Neuronal stem cell (in vitro differentiated cells): Measurements from ENCODE around the gene PAM.

Source experiments
- DNase-seq: peaks from one replicate; pipeline ENCODE4 v3.0.0-alpha.2; 2013; ENCODE audit warnings: low spot score
- H2AFZ ChIP-seq: one replicate; pipeline ENCODE4 v1.6.1; 2013; ENCODE audit warnings: mild to moderate bottlenecking, low read length, inconsistent platforms
- H2AK5ac ChIP-seq: 2 replicates; pipeline ENCODE4 v1.6.1; 2013; ENCODE audit warnings: low read depth, mild to moderate bottlenecking, inconsistent platforms, low read length, moderate library complexity, mixed read lengths
- H2BK120ac ChIP-seq: 2 replicates; pipeline ENCODE4 v1.6.1; 2013; ENCODE audit warnings: low read depth, mild to moderate bottlenecking, inconsistent platforms, low read length, moderate library complexity, mixed read lengths
- H2BK12ac ChIP-seq: one replicate; pipeline ENCODE4 v1.6.1; 2013; ENCODE audit warnings: low read length, inconsistent platforms
- H2BK15ac ChIP-seq: 2 replicates; pipeline ENCODE4 v1.6.1; 2013; ENCODE audit warnings: mild to moderate bottlenecking, low read length, inconsistent platforms, mixed read lengths
- H2BK5ac ChIP-seq: one replicate; pipeline ENCODE4 v1.6.1; 2013; ENCODE audit warnings: inconsistent platforms, mild to moderate bottlenecking, low read length, moderate library complexity
- H3K14ac ChIP-seq: one replicate; pipeline ENCODE4 v1.6.1; 2013; ENCODE audit warnings: low read length, inconsistent platforms
- H3K18ac ChIP-seq: 2 replicates; pipeline ENCODE4 v1.6.1; 2013; ENCODE audit warnings: low read length, inconsistent platforms
- H3K23ac ChIP-seq: 2 replicates; pipeline ENCODE4 v1.6.1; 2013; ENCODE audit warnings: low read depth, mild to moderate bottlenecking, mixed read lengths, low read length, inconsistent platforms; ENCODE audit not compliant: poor library complexity
- H3K27ac ChIP-seq: replicated peaks from 3 replicates; pipeline ENCODE4 v1.5.1; 2013; ENCODE audit warnings: low read length, inconsistent platforms
- H3K27me3 ChIP-seq, 3 experiments: 2 replicates each; pipeline ENCODE4 v1.6.1; 2013; ENCODE audit warnings: low read length in 3 of 3, mild to moderate bottlenecking in 2 of 3, inconsistent platforms in 1 of 3, low read depth in 1 of 3, mixed read lengths in 1 of 3, moderate library complexity in 1 of 3; ENCODE audit not compliant: control insufficient read depth in 3 of 3, insufficient read depth in 3 of 3
- H3K36me3 ChIP-seq, 2 donors: replicated peaks in 1 of 2; 2 replicates each; pipeline ENCODE4 v1.6.1; 2013; ENCODE audit warnings: low read length in 2 of 2; ENCODE audit not compliant: control insufficient read depth in 2 of 2, insufficient read depth in 2 of 2
- H3K4ac ChIP-seq: 2 replicates; pipeline ENCODE4 v1.6.1; 2013; ENCODE audit warnings: inconsistent platforms, mild to moderate bottlenecking, low read length, moderate library complexity
- H3K4me1 ChIP-seq, 2 donors: 1 replicate in 1 of 2; 2 replicates in 1 of 2; pipeline ENCODE4 v1.6.1; 2013; ENCODE audit warnings: low read length in 2 of 2, low read depth in 1 of 2; ENCODE audit not compliant: control insufficient read depth in 2 of 2, insufficient read depth in 1 of 2
- H3K4me2 ChIP-seq: one replicate; pipeline ENCODE4 v1.6.1; 2013; ENCODE audit warnings: mild to moderate bottlenecking, low read length, inconsistent platforms; ENCODE audit not compliant: insufficient read depth, poor library complexity, severe bottlenecking
- H3K4me3 ChIP-seq, 2 donors: 2 replicates each; pipeline ENCODE4 v1.5.1; 2013; ENCODE audit warnings: low read length in 2 of 2, mild to moderate bottlenecking in 2 of 2, inconsistent platforms in 1 of 2, moderate library complexity in 1 of 2
- H3K79me1 ChIP-seq: one replicate; pipeline ENCODE4 v1.6.1; 2013; ENCODE audit warnings: low read depth, mild to moderate bottlenecking, inconsistent platforms, low read length, moderate library complexity
- H3K9ac ChIP-seq: one replicate; pipeline ENCODE4 v1.6.1; 2013; ENCODE audit warnings: mild to moderate bottlenecking, low read depth, low read length, inconsistent platforms; ENCODE audit not compliant: poor library complexity
- H3K9me3 ChIP-seq, 2 donors: replicated peaks in 1 of 2; 2 replicates each; pipeline versions ENCODE3 to v1.6.1; 2013; ENCODE audit warnings: low read length in 2 of 2, mild to moderate bottlenecking in 2 of 2, inconsistent platforms in 1 of 2, low read depth in 1 of 2, mixed read lengths in 1 of 2, moderate library complexity in 1 of 2; ENCODE audit not compliant: control insufficient read depth in 2 of 2, insufficient read depth in 1 of 2
- H4K8ac ChIP-seq: one replicate; pipeline ENCODE4 v1.6.1; 2013; ENCODE audit warnings: low read depth, mild to moderate bottlenecking, inconsistent platforms, low read length, moderate library complexity
- H4K91ac ChIP-seq: one replicate; pipeline ENCODE4 v1.6.1; 2013; ENCODE audit warnings: low read length, low read depth, mild to moderate bottlenecking, inconsistent platforms; ENCODE audit not compliant: poor library complexity
- WGBS, 2 donors: extraction: QIAGEN DNeasy Blood & Tissue Kit; methylation state at CpG; one replicate each; pipeline ENCODE4 v1.1.7; 2013; ENCODE audit warnings: missing lambda C conversion rate in 2 of 2, mixed read lengths in 1 of 2; ENCODE audit not compliant: insufficient read length in 2 of 2, insufficient replicate concordance in 1 of 2; ENCODE audit errors: extremely low coverage in 2 of 2; 5-methylcytosine and 5-hydroxymethylcytosine counted together

The PAM gene

GRCh38 chr5:102957141-102957540 is 202.0 kb downstream of the PAM start:
- DNase-seq: no peak
- WGBS, 2 donors: no CpG with 5 or more reads among the region's 3 CpGs

GRCh38 chr5:102958481-102959011 is 203.4 kb downstream of the PAM start:
- Histone ChIP-seq H3K23ac (no peak overlapping the region), H3K4me1 (peaks cover 0 to 14% of the 10 kb centered on the region in 2 donors), H2BK5ac (no peak overlapping the region), H2AFZ (no peak overlapping the region), H3K79me1 (no peaks in the 10 kb centered on the region), H2BK120ac (no peak overlapping the region), H3K4me3 (no peak overlapping the region), H2BK15ac (no peak overlapping the region), H3K14ac (no peak overlapping the region), H3K4me2 (no peak overlapping the region), H2AK5ac (no peak overlapping the region), H3K9me3 (no peaks in the 10 kb centered on the region), H3K27me3 (no peaks in the 10 kb centered on the region), H3K27ac (no peak overlapping the region), H3K18ac (no peak overlapping the region), H4K91ac (no peak overlapping the region), H3K9ac (no peak overlapping the region), H2BK12ac (no peak overlapping the region), H3K36me3 (peaks cover 0 to 39% of the 10 kb centered on the region in 2 donors), H4K8ac (no peak overlapping the region), H3K4ac (no peak overlapping the region)
- WGBS, 2 donors: no CpG with 5 or more reads among the region's 1 CpG
- DNase-seq: no peak

More at GRCh38 chr5:102957141-102957540, 202.0 kb downstream of the PAM start:
- H3K23ac ChIP-seq: no peak overlapping the region
- H3K4ac ChIP-seq: no peak overlapping the region
- no peak overlapping the region for H2BK12ac ChIP-seq
- H3K18ac ChIP-seq: no peak overlapping the region
- no peaks in the 10 kb centered on the region for H3K79me1 ChIP-seq
- H4K91ac ChIP-seq: no peak overlapping the region
- no peak overlapping the region for H3K14ac ChIP-seq
- H3K9me3 ChIP-seq: no peaks in the 10 kb centered on the region
- H2BK120ac ChIP-seq: no peak overlapping the region
- peaks cover 0 to 14% of the 10 kb centered on the region in 2 donors for H3K4me1 ChIP-seq
- no peak overlapping the region for H3K9ac ChIP-seq
- no peak overlapping the region for H2BK5ac ChIP-seq
- no peak overlapping the region for H3K27ac ChIP-seq
- no peaks in the 10 kb centered on the region for H3K27me3 ChIP-seq
- H3K36me3 ChIP-seq: peaks cover 0 to 44% of the 10 kb centered on the region in 2 donors
- no peak overlapping the region for H3K4me2 ChIP-seq
- no peak overlapping the region for H2AK5ac ChIP-seq
- H4K8ac ChIP-seq: no peak overlapping the region
- no peak overlapping the region for H2AFZ ChIP-seq
- no peak overlapping the region for H3K4me3 ChIP-seq
- no peak overlapping the region for H2BK15ac ChIP-seq

GRCh38 chr5:102959055-102959454 is 203.9 kb downstream of the PAM start:
- Histone ChIP-seq H3K4me1 (peaks cover 0 to 14% of the 10 kb centered on the region in 2 donors), H3K79me1 (no peaks in the 10 kb centered on the region), H4K8ac (no peak overlapping the region), H3K9ac (no peak overlapping the region), H2AFZ (no peak overlapping the region), H2BK120ac (no peak overlapping the region), H3K27ac (no peak overlapping the region), H2BK5ac (no peak overlapping the region), H2AK5ac (no peak overlapping the region), H3K4me2 (no peak overlapping the region), H3K9me3 (no peaks in the 10 kb centered on the region), H3K4me3 (no peak overlapping the region), H2BK12ac (no peak overlapping the region), H3K36me3 (peaks cover 0 to 42% of the 10 kb centered on the region in 2 donors), H4K91ac (no peak overlapping the region), H3K18ac (no peak overlapping the region), H2BK15ac (no peak overlapping the region), H3K23ac (no peak overlapping the region), H3K4ac (no peak overlapping the region), H3K14ac (no peak overlapping the region), H3K27me3 (no peaks in the 10 kb centered on the region)
- no peak for DNase-seq
- WGBS, 2 donors: no CpG with 5 or more reads among the region's 1 CpG

GRCh38 chr5:102961671-102962070 is 206.6 kb downstream of the PAM start:
- DNase-seq: no peak
- WGBS, 2 donors: no CpG with 5 or more reads among the region's 4 CpGs
- Histone ChIP-seq H2AK5ac (no peak overlapping the region), H3K23ac (no peak overlapping the region), H2BK15ac (no peak overlapping the region), H2BK5ac (no peak overlapping the region), H4K8ac (no peak overlapping the region), H2BK12ac (no peak overlapping the region), H3K4ac (no peak overlapping the region), H3K36me3 (peaks cover 0 to 52% of the 10 kb centered on the region in 2 donors), H3K9me3 (no peaks in the 10 kb centered on the region), H2AFZ (no peak overlapping the region), H3K9ac (no peak overlapping the region), H3K4me1 (peaks cover 0 to 14% of the 10 kb centered on the region in 2 donors), H3K27me3 (no peaks in the 10 kb centered on the region), H2BK120ac (no peak overlapping the region), H3K18ac (no peak overlapping the region), H3K4me2 (no peak overlapping the region), H3K14ac (no peak overlapping the region), H4K91ac (no peak overlapping the region), H3K27ac (no peak overlapping the region), H3K79me1 (no peaks in the 10 kb centered on the region), H3K4me3 (no peak overlapping the region)
